HG03196 (cell line): ENCODE measurements around the gene DESI1.
"Not testable (repeated sequence)": the region's sequence is repeated elsewhere in the genome, so short reads cannot be mapped to it uniquely, and the experiment has no call there.

Experiments used
- ATAC-seq: cut with Tn5 transposase; IDR thresholded peaks from one replicate; pipeline ENCODE4 v1.9.1; 2021; ENCODE audit not compliant: unreplicated experiment

The DESI1 gene

GRCh38 chr22:41562461-41562860 lies 58.4 kb downstream of the DESI1 start:
- no peak for ATAC-seq

- no peak for ATAC-seq
Measured at GRCh38 chr22:41561788-41562187, 59.1 kb downstream of the DESI1 start.

- ATAC-seq: no peak
Measured at GRCh38 chr22:41561335-41561734, 59.5 kb downstream of the DESI1 start.

DNA sequence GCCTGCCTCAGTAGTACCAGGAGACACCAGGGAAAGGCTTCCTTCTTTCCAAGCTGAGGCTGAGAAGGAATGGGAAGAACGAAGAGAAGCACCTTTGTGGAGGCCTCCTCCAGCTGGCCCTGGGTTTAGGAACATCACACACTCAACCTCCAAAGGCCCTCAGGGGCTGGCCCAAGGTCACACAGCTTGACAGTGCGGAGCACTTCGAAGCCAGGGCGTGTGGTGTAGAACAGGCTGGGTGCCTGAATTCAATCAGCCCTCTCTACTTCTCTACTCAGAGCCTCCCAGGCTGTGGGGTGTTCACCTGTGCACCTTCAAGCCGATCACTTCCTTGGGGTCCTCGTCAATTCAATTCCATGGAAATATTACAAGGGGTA lies 60.8 kb downstream of the DESI1 start:
- no peak for ATAC-seq

GRCh38 chr22:41558241-41558630 lies 62.6 kb downstream of the DESI1 start:
- not testable (repeated sequence) for ATAC-seq

- ATAC-seq: no peak
Measured at GRCh38 chr22:41557401-41558240, 63.2 kb downstream of the DESI1 start.

- ATAC-seq: no peak
Measured at GRCh38 chr22:41556561-41556960, 64.3 kb downstream of the DESI1 start.

DNA sequence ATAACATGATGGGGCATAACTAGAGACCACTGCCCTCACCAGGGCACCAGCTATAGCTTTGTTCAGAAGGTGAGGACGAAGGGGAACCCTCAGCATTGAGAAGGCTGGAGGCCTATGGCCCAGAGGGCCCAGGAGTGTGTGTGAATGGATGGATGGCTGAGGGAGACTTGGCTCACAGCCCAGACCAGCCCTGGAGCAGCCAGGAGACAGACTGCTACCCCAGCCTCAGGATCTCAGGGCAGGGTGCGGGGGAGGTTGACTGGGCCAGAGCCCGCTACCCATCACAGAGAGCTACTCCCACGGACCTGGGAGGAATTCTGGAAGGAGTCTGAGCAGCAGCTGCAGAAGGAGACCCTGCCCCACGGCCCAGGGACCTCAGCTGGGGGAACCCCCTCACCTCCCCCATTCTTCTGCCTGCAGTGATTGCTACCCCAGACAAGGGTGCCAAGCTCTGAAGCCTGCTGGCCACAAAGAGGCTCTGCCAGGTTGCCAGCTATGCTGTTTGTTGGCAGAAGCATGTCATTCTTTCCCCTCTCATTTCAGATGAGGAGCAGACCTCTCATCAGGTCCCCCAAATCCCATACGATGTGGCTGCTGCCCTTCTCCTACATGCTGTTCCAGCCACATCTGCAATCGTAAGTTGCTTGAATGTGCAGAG lies 65.4 kb downstream of the DESI1 start:
- no peak for ATAC-seq

- ATAC-seq: no peak
Measured at GRCh38 chr22:41551877-41552582, 68.8 kb downstream of the DESI1 start.

DNA sequence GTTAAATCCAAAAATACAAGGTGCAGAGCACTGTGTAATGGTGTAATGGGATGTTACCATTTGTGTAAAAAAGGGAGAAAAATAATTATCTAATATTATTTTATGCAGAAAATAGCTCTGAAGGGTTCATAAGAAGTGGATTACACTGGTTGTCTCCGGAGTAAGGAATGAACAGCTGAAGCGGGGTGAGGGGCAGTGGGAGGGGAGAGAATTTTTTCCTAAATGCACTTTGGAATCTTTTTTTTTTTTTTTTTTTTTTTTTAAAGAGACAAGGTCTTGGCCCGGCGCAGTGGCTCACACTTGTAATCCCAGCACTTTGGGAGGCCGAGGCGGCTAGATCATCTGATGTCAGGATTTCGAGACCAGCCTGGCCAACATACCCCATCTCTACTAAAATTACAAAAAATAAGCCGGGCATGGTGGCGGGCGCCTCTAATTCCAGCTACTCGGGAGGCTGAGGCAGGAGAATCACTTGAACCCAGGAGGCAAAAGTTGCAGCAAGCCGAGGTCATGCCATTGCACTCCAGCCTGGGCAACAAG lies 69.8 kb downstream of the DESI1 start:
- no peak for ATAC-seq

GRCh38 chr22:41548830-41549211 lies 72.0 kb downstream of the DESI1 start:
- ATAC-seq: no peak
